Skin of body (tissue), 2 donors: ENCODE results near the gene ARL14EP. TPM values are rescaled to one million over a fixed set of nuclear protein-coding genes. Genes with fewer than 3 reads are reported as not detected.

ENCODE experiments used
- DNase-seq: peaks from one replicate; lab custom pipeline; 2025; lab: John Stamatoyannopoulos, UW
- total RNA-seq: library from RNA; depleted of rRNA; stranded (reverse); fragments of >200 nt; gene quantifications from one replicate; pipeline ENCODE4 v1.2.3, GENCODE V29; 2014

ARL14EP gene
- total RNA-seq, 1 donor from 2014 or later: 26.0 TPM

DNA sequence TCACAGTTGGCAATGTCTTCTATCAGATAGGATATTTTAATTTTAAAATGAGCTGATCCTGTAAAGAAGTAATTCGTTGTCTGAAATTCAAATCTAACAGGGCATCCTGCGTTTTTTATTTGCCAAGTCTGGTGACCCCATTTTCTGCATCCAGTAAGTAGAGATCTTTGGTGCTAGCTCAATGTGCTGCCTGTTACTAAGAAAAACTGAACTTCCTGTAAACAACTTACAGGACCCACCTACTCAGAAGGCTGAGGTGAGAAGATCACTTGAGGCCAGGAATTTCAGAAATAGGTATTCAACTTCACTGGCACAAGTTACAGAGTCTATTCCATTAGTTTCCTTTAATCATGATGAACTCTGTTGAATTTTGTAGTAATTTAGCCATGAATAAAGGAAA is 4.0 kb downstream of the ARL14EP start:
- DNase-seq: no peak

DNA sequence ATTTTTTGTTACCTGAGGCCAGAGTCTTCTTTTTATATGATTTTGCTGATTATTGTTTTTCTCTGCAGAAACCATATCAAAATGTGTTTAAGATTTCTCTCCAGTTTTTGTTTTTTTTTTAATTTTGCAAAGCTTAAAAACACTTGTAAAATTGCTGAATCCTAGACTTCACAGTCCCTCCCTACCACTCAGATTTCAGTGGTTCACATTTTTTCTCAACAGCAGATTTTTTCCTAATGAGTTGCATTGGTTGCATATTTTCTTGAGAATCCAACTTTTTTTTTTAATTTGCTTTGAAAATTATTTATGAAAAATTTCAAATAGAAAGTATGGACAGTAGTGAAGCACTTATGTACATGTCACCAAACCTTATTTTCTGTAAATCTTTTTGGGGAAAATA is 5.8 kb downstream of the ARL14EP start:
- DNase-seq: no peak

DNA sequence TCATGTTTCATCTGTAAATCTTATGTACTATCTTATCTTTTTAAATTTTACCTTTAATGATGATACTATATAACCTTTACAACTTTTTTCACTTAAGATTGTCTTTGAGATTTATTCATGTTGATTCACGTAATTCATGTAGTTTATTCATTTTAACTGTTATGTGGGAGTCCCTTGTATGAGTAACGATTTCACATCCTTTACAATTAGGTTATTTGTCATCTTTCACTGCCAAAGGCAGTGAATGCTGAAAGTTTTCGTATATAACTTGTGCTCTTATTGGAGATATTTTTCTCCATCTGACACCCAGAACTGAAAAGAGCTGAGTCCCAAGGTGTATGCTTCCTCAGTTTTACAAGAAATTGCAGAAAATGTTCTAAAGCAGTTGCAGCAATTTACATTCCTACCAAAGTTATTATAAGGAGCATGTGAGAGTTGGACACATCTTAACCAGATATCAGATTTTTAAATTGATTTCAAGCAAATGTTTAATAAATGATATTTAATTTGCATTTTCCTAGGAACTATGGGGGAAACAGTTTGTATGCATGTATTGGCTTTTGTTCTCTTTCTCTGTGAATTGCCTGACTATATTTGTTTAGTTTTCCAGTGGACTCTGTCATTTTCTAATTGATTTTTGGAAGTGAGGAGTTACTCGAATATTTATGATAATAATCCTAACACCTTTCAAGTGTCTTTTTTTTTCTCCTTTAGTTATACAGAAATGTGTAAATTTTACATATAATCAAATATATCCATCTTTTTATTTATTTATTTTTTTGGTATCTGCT is 6.4 kb downstream of the ARL14EP start:
- DNase-seq: no peak

DNA sequence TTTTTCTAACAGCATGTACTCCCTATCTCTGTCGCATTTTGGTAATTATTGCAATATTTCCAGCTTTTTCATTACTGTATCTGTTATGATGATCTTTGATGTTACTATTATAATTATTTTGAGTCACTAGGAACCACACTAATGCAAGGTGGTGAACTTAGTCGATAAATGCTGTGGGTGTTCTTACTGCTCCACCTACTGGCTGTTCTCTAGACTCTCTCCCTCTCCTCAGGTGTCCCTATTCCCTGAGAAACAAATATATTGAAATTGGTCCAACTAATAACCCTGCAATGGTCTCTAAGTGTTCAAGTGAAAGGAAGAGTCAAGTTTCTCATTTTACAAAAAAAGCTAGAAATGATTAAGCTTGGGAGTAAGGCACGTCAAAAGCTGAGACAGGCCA is 10.5 kb downstream of the ARL14EP start:
- DNase-seq: no peak

DNA sequence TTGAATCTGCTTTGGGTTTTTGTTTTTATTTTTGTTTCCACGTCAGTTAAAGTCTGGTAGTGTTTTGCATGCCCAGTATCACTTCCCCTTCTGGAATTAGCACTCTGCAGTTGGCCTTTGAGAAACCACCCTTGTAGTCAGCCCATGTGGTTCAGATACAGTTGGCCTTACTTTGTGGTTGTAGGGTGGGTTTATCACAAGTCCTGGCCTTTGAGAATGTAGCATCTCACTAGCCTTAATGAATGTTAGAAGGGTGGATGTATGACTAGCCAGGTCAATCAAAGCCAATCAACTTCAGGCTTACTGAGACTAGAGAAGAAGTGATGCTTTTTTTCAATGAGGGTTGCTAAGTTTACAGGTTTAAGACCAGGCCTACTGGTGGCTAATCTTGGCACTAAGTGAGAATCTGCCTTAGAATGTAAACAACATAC is 19.8 kb downstream of the ARL14EP start:
- no peak for DNase-seq

DNA sequence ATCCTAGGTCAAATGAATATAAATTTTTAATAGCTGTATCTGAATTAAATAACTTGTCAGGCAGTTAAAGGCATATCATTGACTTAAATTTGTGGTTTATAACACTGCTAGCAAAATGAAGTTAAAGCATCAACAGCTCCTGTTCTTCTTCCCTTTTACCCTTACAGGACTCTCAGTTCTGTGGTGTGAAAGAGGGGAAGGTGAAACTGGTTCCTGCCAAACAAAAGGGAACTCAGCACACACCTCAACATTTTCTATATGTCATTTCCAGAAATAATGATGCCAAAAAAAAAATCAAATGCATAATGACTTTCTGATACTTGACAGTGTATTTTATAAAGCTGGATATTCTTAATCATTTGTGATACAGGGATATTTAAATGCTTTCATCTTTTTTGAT is 21.2 kb downstream of the ARL14EP start:
- DNase-seq: no peak

DNA sequence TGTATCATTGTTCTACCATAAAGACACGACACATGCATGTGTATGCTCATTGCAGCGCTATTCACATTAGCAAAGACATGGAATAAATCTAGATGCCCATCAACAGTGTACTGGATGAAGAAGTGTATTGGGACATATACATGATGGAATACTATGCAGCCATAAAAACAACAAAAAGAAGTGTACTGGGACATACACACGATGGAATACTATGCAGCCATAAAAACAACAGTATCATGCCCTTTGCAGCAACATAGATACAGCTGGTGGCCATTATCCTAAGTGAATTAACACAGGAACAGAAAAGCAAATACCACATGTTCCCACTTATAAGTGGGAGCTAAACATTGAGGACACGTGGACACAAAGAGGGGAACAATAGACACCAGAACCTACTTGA is 22.7 kb downstream of the ARL14EP start:
- DNase-seq: no peak

DNA sequence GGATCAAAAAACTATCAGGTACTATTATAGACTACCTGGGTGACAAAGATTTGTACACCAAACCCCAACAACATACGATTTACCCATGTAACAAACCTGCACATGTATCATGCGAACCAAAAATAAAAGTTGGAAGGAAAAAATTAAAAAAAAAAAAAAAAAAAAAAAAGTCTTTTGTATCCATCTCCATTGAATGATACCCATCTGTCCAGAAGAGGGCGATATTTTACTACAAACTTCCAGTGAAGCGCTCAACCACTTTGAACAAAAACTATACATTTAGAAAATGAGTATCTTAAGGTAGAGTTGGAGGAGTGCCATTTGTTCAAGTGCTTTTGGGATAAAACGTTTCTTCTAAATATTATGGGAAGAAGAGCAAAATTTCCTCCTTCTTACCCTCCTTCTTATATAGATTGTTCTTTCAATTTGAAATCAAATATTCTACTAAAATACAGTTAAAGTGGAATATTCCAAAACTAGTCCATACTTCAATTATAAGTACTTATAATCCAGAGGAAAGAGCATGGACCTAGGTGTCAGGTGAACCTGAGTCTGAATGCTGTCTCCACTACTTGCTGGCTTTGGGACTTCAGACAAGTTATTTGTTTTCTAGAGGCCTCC is 23.3 kb downstream of the ARL14EP start:
- peak; percentile 26 for DNase-seq

DNA sequence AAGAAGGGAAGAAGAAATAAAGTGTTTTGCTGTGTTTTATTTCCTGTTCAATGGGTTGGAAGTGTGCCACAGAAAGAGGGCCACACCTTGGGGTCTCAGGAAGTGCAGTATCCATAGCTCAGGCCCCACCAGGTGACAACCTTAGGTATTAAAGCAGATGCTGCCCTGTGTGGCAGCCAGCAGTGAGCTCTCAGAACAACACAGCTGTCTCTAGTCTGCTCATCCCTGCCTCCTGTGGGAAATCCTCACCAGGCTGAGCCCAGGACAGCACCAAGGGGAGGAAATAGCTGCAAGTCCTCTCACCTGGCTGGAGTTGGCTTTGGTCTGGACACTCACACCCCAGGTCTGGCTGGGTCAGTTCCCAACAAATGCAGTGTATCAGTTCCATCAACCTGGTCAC is 25.1 kb downstream of the ARL14EP start:
- DNase-seq: no peak

DNA sequence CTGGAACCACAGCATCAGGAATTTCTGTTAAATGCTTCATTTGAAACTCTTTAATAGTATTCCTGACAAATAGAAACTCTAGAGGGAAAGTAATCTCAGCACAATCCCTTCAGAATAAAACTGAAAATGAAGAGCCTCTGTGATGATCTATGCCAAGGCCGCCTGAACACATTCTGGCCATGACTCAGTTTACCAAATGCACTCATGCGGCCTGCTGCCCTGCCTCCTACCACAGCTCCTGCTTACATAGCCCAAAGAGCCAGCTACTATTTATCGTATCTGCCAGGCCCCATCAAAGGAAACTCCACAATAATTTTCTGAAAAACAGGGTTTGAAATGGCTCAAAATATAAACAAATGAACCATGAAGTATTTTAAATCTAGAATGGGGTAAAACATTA is 27.0 kb downstream of the ARL14EP start:
- DNase-seq: no peak

DNA sequence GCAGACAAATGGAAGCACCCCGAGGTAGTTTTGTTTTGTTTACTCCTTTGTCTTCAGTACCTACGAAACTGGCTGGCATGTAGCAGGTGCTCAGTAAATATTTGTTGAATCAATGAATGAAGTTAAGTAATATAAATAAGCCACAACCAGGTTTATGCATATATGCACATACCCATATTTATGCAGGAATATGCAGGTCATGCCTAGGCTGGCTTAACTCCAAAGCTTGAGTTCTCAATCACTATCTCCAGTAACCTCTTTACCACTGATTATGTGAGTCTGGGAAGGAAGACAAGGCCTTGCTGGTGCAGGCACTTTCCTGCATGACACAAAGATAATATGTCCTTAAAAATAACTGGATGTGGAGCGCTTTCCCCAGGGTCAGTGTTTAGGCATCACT is 27.5 kb downstream of the ARL14EP start:
- no peak for DNase-seq

DNA sequence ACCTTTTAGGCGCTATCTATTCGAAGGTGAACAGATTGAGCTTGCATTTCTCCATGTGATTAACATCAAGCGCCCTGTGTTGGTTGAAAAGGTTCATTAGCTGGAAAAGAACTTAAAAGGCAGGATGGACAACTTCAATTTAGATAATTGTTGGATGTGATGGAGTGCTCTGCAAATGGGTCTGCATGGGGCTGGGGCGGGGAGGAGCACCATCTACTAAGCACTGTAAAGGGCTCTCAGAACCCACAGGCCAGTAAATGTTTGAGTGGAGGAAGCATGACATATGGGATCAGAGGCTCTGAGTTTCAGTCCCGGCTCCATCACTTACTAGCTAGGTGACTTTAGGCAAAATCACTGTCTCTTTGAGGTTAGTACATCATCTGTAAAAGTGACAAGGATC is 28.2 kb downstream of the ARL14EP start:
- DNase-seq: no peak

DNA sequence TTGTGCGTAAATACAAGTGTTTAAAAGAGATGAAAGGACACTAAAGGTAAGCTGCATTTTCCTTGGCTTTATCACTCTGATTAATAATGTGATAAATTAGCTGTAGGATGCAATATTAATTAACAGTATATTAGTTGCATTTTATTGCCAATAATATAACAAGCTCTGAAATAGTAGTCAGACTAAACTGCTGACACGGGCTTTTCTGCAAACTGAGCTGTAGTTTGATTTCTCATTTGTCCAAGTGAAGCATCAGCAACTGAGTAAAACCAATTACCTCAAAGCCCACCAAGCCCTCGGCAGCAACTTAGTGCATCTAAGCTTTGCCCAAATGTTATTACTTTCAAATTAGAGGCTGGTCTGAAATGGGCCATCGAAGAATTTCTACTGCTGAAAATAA is 33.5 kb downstream of the ARL14EP start:
- no peak for DNase-seq

DNA sequence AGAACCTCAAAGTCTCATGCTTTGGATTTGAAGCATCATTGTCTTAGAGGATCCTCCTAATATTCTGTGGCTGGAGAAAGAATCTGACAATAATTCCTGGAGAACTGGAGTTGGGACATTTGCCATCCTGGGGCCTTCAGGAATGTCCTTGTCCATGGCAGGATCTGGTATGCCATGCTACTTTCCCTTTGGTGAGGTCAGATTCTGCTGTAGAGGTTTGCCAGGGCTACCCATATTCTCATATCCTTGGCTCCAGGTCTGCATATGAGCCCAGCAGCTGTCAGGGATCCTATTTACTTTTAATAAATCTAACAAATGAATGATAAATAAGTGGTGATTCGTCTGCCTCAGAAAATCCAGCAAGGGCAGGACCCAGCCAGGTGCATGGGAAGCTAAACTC is 35.0 kb downstream of the ARL14EP start:
- no peak for DNase-seq

DNA sequence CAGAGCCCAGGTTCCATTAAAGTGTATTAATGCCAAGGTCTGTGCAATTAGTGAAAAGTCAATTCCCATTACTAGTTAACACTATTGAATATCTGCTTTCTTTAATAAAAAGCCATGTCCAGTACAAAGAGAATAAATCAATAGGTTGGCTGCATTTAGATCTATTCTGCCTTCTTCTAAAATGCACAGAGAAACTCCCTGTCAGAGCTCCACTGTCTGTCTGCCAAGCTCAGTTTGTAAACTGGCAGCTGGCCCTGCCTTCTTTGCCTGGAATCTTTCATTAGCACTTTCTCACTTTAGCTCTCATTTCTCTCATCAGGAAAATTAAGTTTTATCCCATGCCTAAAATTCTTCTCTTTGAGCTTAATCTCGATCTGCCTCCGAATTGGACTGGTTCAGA is 35.6 kb downstream of the ARL14EP start:
- DNase-seq: no peak

DNA sequence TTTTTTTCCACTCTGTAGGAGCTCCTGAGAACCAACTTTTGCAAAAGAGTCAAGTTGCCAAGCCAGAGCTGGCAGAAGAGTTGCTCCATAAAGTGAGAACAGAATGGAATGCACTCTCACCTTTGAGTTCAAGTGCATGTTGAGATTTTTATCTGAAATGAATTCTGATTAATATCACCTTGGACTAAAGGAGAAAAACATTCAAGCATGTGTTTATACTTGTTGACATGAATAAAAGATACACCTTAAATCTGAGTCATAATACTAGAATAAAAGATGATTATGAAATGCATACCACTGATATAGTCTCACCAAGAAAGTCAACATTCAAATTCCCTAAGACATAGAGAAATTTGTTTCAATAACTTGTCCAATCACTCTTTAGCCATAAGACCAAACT is 37.8 kb downstream of the ARL14EP start:
- no peak for DNase-seq

DNA sequence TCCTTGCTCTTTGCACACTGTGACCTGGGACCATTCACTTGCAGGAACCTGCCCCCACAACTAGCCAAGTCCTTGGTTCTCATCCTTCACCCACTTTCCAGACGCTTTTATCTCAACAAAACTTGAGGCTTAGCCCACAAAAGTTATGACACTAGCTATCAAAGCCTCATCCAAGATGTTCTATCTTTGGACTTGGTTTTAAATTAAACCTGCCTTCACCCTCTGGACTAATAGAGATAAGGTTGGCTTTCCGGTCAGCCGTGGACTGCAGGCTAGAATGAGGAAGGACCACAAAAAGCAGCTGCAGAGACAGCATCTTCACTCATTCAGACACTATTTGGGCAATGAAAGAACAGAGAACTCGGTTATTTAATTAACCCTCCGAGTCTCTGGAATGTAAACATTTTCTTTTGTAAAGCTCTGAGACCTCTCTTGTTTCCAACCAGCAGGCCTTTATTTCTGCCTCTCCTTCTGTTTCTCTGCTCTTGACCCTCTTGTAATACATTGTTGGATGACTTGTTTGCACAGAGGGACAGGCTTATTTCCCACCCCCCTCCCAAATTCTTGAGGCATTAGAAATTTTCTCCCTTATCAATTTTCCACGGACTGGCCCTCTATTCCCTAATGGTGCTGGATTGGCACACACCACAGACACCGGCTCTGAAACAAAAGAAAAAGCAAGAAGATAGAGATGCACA is 41.4 kb downstream of the ARL14EP start:
- DNase-seq: no peak

DNA sequence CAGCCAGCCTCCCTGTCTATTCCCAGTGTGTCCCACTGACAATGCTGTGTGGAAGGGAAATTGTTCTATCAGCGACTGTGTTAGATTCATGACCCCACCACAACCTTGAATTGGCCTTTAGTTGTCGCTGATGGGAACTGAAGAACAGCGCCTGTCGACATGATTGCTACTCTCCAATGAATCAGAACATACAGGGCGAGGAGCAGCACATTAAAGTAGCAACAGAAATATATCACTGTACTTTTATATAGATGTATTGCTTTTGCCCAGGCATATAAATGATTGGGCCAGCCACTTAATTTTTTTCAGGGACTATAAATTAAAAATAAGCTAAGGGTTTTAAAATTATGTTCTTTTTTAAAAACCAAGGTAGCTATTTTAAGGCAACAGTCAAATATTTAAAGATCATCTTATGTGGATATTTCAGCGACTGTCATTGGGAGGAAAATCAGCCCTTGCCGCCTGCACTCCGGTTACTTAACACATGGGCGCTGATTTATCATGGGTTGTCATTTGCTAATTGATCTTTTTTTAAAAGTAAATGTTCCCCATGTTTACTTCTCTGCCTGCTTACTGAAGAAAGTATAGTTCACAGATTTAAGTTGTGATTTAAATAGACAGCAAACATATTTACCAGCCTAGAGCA is 42.1 kb downstream of the ARL14EP start:
- no peak for DNase-seq

DNA sequence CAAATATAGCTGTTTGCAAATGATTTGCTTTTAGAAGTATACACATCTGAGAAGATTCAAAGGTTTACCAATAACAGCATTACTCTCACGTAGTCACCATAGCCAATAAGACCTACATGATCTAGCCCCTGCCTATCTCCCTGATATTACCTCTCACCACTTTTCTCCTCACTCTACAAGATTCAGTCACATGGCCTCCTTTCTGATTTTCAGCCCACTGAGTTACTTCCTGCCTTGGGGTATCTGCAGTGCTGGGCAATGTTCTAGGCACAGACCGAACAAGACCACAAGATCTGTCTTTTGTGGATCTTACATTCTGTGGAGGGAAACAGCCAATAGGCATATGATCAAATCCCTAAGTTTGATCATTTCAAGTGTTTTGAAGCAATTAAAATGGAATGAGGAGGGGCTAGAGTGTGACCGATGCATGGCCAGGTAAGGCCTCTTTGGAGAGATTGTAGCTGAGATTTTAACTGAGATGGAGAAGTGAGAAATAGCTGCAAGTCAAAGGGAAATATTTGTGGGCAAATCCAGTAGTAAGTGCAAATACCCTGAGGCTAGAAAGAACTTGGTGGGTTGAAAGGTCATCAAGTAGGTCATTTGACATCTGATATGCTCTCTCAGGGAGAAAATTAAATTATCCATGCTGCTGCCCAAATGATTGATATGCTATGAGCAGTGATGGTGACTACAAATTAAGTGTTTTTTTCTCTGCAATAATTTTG is 43.1 kb downstream of the ARL14EP start:
- no peak for DNase-seq

DNA sequence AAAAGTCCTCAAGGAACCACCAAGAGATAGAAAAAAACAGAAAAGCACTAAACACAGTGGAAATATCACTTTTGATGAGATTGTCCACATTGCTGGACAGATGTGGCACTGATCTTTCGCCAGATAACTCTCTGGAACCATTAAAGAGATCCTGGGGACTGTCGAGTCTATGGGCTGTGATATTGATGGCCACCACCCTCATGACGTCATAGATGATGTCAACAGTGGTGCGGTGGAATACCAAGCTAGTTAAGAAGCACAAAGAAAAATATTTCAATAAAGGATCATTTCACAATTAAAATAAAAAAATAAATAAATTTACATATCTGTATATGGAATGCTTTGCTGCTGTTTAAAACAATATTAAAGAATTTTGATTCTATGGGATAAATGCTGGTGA is 45.5 kb downstream of the ARL14EP start:
- DNase-seq: no peak

DNA sequence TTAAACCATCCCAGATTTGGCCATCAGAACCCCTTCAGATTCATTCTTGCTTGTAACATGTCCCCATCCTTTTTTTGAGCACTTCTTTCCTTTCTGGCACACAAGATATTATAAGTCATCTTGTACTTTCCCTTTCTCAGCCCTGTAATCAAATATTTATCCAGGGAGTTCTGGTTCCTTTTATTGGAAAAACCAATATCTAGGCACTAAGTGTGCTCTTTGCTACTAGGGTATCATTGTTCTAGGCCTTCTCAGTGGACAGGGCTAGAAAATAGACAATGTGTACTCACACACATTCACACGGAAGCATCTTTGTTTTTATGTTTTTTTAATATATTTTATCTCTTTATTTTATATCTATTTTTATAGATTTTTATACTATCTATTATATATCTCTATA is 47.3 kb downstream of the ARL14EP start:
- no peak for DNase-seq

DNA sequence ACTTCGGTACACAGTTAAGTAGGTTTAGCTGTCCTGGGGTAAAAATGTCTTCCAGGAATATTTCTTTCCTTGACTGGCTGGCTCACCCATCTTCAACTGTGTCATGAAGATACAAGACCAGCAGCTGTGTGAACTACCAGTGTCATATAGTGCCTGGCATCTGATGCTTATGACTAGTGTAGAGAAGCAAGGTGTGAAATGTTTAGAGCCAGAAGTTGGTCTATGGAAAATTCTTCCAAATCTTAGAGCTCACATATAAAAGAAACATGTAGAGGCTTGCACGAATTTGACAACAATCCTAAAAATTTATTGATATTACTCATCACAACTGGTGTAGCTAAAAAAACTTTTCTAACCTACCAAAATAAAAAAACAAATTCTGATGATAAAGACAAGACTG is 54.4 kb downstream of the ARL14EP start:
- no peak for DNase-seq
